Uterine smooth muscle cell (primary cell): Measurements from ENCODE around the gene CRYZL1. TPM values are rescaled to one million over a fixed set of nuclear protein-coding genes. Genes with fewer than 3 reads are reported as not detected.

Experiments
- total RNA-seq: library from RNA; depleted of rRNA; stranded (reverse); fragments of >200 nt; gene quantifications from 2 replicates; pipeline ENCODE4 v1.2.3, GENCODE V29; 2014

The CRYZL1 gene
- total RNA-seq, result 33.4 and 35.7 TPM in 2 replicates

DNA sequence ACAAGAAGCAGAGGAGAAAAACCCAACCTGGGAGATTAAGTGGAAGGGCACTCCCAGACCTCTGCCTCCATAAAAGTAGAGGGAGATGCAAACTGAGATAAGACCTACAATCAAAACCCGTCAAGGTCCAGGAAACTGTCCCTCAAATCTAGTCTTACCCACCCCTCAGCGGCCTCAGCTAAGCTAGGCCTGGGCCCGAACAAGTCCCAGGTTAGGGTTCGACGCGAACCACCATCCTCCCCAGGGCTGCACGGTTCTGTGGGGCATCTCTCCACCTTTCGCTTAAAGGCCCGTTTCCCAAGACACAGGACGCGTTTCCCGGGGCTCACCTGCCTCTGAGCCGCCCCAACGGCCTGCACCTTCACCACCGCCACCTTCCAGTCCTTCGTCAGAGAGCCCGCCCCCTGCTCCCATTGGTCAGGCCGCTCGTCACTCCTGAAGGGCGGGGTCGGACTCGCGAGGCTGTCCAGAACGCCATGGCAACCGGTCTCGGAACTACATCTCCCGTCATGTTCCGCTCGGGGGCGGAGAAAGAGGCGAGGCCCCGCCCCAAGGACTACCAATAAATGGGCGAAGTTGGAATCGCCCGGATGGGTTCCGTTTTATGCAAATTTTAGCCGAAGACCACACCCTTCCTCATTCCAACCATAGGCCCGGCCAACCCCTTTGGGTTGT, at the start of gene CRYZL1:
Gene CRYZL1 (minus strand): TSS at position 390 of the 675 bp plus-strand sequence. CDS start 10,190 bp downstream, outside the sequence.

DNA sequence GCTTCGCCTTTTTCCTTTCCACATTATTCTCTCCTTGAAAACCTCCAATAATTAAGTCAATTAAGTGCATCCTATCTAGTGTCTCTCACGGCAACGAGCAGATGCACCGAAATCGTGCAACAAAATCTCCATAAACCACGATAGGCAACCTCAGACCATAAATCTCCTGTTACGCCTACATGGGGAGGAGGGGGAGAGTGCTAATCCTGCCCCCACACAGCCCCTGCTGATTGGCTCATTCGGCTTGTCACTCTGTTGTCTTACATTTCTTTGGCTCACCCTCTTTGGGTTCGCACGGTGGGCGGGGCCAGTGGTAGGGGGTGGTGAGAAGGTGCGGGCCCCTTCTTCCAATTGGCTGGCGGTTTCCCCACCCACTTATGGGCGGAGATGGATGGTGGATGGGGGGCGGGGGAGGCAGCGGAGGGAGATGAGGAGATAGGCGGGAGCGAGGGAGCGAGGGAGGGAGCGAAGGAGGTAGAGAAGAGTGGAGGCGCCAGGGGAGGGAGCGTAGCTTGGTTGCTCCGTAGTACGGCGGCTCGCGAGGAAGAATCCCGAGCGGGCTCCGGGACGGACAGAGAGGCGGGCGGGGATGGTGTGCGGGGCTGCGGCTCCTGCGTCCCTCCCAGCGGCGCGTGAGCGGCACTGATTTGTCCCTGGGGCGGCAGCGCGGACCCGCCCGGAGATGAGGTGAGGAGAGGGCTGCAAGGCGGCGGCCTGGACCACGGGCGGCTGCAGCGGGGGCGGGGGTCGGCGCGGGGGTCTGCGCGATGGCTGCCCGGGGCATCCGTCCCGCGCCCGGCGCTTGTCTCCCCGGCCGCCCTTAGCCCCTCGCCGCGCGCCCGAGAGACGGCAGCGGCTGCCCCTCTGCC, 720 bp upstream of the CRYZL1 start, which contains the start of gene ITSN1:
Gene ITSN1 (plus strand): TSS at position 475 of the 869 bp plus-strand sequence. CDS start 76,328 bp downstream, outside the sequence.

DNA sequence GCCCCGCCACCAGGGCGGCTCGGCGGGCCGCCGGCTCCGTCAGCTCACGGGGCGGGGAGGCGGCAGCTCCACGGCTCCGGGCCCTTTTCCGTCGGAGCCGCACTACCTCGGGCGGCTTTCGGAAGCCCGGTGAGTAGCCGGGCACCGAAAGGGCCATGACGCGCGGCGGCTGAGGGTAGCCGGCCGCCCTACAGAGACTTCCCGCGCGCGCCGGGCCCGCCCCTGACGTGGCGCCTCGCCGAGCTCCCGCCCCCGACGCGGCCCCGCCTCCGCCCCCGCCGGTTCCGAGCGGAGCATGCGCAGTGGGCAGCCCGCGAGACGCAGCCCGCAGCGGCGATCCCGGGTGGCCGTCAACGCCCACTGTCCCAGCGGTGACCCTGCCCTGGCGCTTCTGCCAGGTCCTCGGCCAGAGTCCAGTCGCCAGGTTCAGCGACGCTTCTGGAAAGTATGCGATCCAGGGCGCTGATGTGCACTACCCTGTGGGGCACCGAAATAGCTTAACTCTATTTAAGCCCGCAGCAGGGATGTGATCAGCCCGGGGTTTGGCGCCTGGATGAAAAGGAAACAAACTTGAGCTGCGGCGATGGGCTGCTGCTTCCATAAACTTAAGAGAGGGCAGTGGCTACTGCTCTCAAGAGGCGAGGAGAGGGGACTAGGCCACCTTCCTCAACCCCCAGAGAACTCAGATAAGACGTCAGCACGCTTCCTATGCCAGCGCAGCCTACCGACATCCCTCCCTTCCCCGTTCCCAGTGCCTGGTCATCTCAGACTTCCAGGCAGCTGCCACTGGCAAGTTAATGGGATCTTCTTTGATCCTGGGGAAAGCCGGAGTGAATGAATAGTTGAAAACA, 52.8 kb downstream of the CRYZL1 start, which contains the start of gene DONSON:
Gene DONSON (minus strand): TSS at position 200 of the 851 bp plus-strand sequence. CDS start 43 bp downstream, at position 157.

DNA sequence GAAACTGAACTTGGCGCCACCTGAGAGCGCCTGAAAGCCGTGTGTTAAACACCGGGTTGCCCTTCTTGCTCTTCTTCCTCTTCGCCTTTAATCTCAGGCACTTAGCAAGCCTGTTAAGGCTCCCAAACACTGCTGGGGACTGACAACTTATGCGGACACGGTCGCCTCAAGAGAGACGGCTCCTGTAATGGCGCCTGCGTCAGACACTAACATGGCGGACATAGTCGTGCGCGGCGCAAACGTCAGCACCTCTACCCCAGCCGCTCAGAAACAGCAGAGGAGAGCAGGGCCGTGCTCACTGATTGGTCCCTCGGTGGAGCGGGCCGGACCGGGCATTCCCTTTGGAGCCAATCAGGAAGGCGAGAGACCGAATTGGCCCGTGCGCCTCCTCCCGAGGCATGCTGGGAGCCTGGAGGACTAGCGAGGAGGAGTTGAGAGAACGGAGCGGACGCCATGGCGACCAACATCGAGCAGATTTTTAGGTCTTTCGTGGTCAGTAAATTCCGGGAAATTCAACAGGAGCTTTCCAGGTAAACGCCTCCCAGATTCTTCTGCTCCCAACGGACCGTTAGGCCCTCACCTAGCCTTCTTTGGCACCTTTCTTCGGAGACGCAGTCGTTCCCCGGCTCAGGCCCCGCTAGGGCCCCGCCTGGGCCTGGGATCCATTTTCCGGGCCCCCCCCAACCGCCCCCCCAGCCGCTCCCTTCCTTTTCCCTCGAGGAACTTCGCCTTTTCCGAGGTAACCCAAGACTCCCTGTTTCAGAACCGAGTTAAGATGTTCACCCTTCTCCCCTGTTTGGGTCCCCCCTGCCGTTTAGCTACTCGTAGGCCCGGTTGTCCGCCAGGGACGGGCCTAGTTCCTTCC, 98.7 kb downstream of the CRYZL1 start, which contains the start of gene SON:
Gene SON (plus strand): TSS at position 399 of the 865 bp plus-strand sequence. CDS start 55 bp downstream, at position 454.

DNA sequence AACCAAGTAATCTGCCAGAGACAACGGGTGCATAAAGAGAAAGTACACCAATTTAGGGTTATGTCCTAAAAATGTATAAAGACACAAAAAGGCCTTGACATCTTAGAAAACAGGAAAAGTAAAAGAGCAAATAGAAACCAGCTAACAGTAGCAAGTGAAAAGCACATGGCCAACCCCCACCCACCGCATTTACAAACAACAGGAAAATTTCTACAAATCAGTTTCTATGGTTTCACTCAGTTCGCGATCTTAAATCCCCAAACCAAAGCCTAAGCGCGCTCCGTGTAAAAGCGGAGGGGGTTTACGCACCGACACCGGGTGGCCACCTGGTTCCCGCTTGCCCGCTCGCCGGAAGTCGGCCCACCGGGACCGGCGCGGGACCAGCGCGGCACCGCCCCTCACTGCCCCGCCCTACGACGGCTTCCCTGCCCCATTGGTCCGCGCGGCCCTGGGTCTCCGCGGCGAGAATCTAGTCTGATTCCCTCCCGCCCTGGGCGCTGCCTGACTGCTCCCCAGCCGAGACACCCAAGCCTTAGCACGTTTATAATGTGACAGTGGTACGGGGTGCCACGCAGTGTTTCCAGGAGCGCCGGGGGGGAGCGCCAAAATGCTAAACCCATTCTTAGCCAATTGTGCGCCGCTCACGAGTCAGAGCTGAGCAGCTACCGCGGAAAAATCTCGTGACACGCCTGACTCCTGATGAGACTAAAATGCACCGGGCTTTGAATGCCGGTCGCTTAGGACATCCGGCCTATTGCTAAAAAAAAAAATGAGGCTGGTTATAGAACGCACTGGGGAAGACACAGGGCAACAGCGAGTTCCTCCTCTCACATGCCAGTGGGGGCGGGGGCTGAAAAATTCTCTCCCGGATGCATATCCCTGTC, 99.5 kb downstream of the CRYZL1 start, which contains the start of gene GART:
Gene GART (minus strand): TSS at position 362 of the 884 bp plus-strand sequence. CDS start 2,802 bp downstream, outside the sequence.

Other genes starting within 250 kb of the CRYZL1 start
- 37.4 and 44.2 TPM in 2 replicates for gene IFNGR2, start 238.3 kb downstream of the CRYZL1 start, total RNA-seq
- 38.2 and 81.9 TPM in 2 replicates for gene TMEM50B, start 161.8 kb downstream of the CRYZL1 start, total RNA-seq
- 1.1 and 1.5 TPM in 2 replicates for gene DNAJC28, start 150.0 kb downstream of the CRYZL1 start, total RNA-seq
- 111 and 125 TPM in 2 replicates for gene GART, start 99.6 kb downstream of the CRYZL1 start, total RNA-seq
- gene SON, start 98.7 kb downstream of the CRYZL1 start, total RNA-seq, result 139 and 176 TPM in 2 replicates
- 15.5 and 28.9 TPM in 2 replicates for gene DONSON, start 53.1 kb downstream of the CRYZL1 start, total RNA-seq
- 31.1 and 42.6 TPM in 2 replicates for gene ITSN1, start 760 bp upstream of the CRYZL1 start, total RNA-seq